Esophagus squamous epithelium (tissue), 5 donors: ENCODE data around the gene LYL1. TPM values are rescaled to one million over a fixed set of nuclear protein-coding genes. Genes with fewer than 3 reads are reported as not detected.
A peak's percentile ranks its signal among the peaks of the same experiment; 100 is the strongest.
"Not testable (repeated sequence)": the region's sequence is repeated elsewhere in the genome, so short reads cannot be mapped to it uniquely, and the experiment has no call there.

ENCODE experiments used
- DNase-seq: peaks from one replicate; lab custom pipeline; 2025; lab: John Stamatoyannopoulos, UW
- H3K27ac ChIP-seq, 4 donors: fragments of 200-600 bp; sonication (generic); one replicate each; pipeline ENCODE4 v1.5.1; 2016 to 2019; ENCODE audit warnings: mild to moderate bottlenecking in 1 of 4
- H3K27me3 ChIP-seq, 4 donors: fragments of 200-600 bp; sonication (generic); 1 replicate in 3 of 4; 2 replicates in 1 of 4; pipeline versions ENCODE4 v1.5.1 to v1.6.0; 2017 to 2021; ENCODE audit warnings: antibody characterized with exemption in 1 of 4
- H3K36me3 ChIP-seq, 3 donors: fragments of 200-600 bp; sonication (generic); one replicate each; pipeline ENCODE4 v1.5.1; 2016 to 2019
- H3K4me1 ChIP-seq, 3 donors: fragments of 200-600 bp; sonication (generic); one replicate each; pipeline ENCODE4 v1.5.1; 2017 to 2019
- H3K4me3 ChIP-seq, 4 donors: fragments of 200-600 bp; sonication (generic); 1 replicate in 3 of 4; 2 replicates in 1 of 4; pipeline ENCODE4 v1.5.1; 2016 to 2019; ENCODE audit warnings: mild to moderate bottlenecking in 2 of 4, moderate library complexity in 1 of 4
- H3K9me3 ChIP-seq, 3 donors: fragments of 200-600 bp; sonication (generic); one replicate each; pipeline ENCODE4 v1.5.1; 2016 to 2019
- CTCF ChIP-seq, 6 experiments: fragments of 450-650 bp in 4 of 6; fragments of 200-600 bp in 2 of 6; sonication (generic) in 2 of 6; IDR thresholded peaks; one replicate each; pipeline ENCODE4 v1.5.1; 2016 to 2019; ENCODE audit warnings: antibody characterized with exemption in 6 of 6, mild to moderate bottlenecking in 4 of 6, moderate library complexity in 4 of 6
- POLR2A ChIP-seq, 4 donors: fragments of 450-650 bp; IDR thresholded peaks; one replicate each; pipeline ENCODE4 v1.6.1; 2017; ENCODE audit warnings: antibody characterized with exemption in 4 of 4, mild to moderate bottlenecking in 4 of 4, moderate library complexity in 3 of 4
- WGBS, 2 donors: methylation state at CpG; one replicate each; pipeline ENCODE4 v1.1.5; 2018; 5-methylcytosine and 5-hydroxymethylcytosine counted together
- intact Hi-C: fragments of 100-400 bp; cut with DNase I; formaldehyde crosslinking; loops from one replicate; pipeline ENCODE4 v1.15.0; 2022
- total RNA-seq, 4 donors: library from RNA; depleted of rRNA; stranded (reverse); fragments of >200 nt; gene quantifications; one replicate each; pipeline ENCODE4 v1.1.0, GENCODE V29; 2016
- donor health status: DM: yes; HTN: yes; CAD: no.

Gene LYL1
- total RNA-seq, 4 donors from 2014 or later, result 2.1 to 13.0 (median 3.9) TPM

DNA sequence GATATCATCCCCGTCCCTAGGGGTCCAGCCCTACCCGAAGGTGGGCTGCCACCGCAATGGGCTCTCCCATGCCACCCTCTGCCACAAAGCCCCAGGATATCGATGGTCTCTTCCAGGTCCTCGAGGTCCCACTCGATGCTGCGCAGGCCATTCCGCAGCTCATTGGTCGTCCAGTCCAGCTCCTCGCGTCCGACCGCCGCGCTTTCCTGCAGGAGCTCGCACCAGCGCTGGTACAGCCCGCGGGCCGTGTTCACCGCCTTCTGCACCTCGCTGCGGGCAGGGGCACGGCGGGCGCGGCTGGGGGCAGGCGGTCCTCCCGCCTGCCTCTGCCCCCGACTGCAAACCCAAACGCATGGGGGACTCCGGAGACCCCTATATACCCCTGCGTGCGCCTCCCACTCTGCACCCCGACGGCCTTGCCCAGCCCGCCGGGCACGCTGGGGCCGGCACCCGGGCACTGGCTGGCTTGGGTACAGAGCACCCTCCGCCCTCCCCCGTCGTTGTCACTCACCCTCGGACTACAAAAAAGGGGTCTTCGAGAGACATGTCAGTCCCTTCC is 47.0 kb upstream of the LYL1 start:
- H3K9me3 ChIP-seq, result no peaks in the 10 kb centered on the region
- WGBS, 2 donors, result 0 to 1% methylated on average over 6 to 15 of the region's 46 CpGs
- H3K4me1 ChIP-seq, result peaks cover 11 to 45% (median 12%) of the 10 kb centered on the region in 3 donors
- intact Hi-C loops, result no loop called here
- DNase-seq, result no peak
- no peaks in the 10 kb centered on the region for H3K27me3 ChIP-seq
- peaks cover 7 to 19% (median 12%) of the 10 kb centered on the region in 3 donors for H3K36me3 ChIP-seq
- TF ChIP-seq POLR2A (IDR thresholded peaks at IDR 0.05) (peak in 1 of 4 donors; percentile 4), CTCF (IDR thresholded peaks at IDR 0.05) (no peak)
- H3K4me3 ChIP-seq, result peak overlapping the region; percentile 85 to 99 (median 94)
- H3K27ac ChIP-seq, result peak overlapping the region; percentile 96 to 100 (median 100)

GRCh38 chr19:13149173-13149627 is 46.5 kb upstream of the LYL1 start:
- H3K27ac ChIP-seq, result peak overlapping the region; percentile 96 to 100 (median 100)

GRCh38 chr19:13146763-13147563 is 44.3 kb upstream of the LYL1 start:
- Histone ChIP-seq H3K9me3 (no peaks in the 10 kb centered on the region), H3K4me3 (no peak overlapping the region), H3K27me3 (no peaks in the 10 kb centered on the region), H3K4me1 (peaks cover 11 to 43% (median 18%) of the 10 kb centered on the region in 3 donors), H3K36me3 (peaks cover 17 to 38% (median 17%) of the 10 kb centered on the region in 3 donors), H3K27ac (peak overlapping the region in 1 of 4 donors; percentile 26)
- TF ChIP-seq POLR2A (IDR thresholded peaks at IDR 0.05) (no peak), CTCF (IDR thresholded peaks at IDR 0.05) (no peak)
- no peak for DNase-seq
- WGBS, 2 donors, result 53 to 65% methylated on average over 9 to 13 of the region's 16 CpGs
- intact Hi-C loops, result no loop called here

More at GRCh38 chr19:13149173-13149627, 46.5 kb upstream of the LYL1 start:
- peak overlapping the region; percentile 85 to 99 (median 94) for H3K4me3 ChIP-seq
- intact Hi-C loops, H3K27me3 ChIP-seq, H3K9me3 ChIP-seq, DNase-seq: not testable (repeated sequence)
- H3K36me3 ChIP-seq, result peaks cover 12 to 24% (median 17%) of the 10 kb centered on the region in 3 donors
- WGBS, 2 donors, result 23 to 26% methylated on average over 14 to 16 of the region's 17 CpGs
- H3K4me1 ChIP-seq, result peaks cover 11 to 42% (median 11%) of the 10 kb centered on the region in 3 donors

- peaks cover 41 to 89% (median 45%) of the 10 kb centered on the region in 3 donors for H3K36me3 ChIP-seq
- no peak for TF ChIP-seq POLR2A (IDR thresholded peaks at IDR 0.05)
Measured at GRCh38 chr19:13139633-13140311, 37.1 kb upstream of the LYL1 start.

GRCh38 chr19:13138916-13139198 is 36.2 kb upstream of the LYL1 start:
- Histone ChIP-seq H3K27me3 (no peaks in the 10 kb centered on the region), H3K4me1 (peaks cover 0 to 14% (median 7%) of the 10 kb centered on the region in 3 donors), H3K27ac (no peak overlapping the region), H3K36me3 (peaks cover 32 to 88% (median 36%) of the 10 kb centered on the region in 3 donors), H3K9me3 (no peaks in the 10 kb centered on the region), H3K4me3 (no peak overlapping the region)
- no peak for DNase-seq
- WGBS, 2 donors, result 100% methylated on average over 1 of the region's 10 CpGs
- TF ChIP-seq POLR2A (IDR thresholded peaks at IDR 0.05) (no peak), CTCF (IDR thresholded peaks at IDR 0.05) (no peak)
- intact Hi-C loops, result no loop called here

More at GRCh38 chr19:13139633-13140311, 37.1 kb upstream of the LYL1 start:
- WGBS, 2 donors, result 55 to 78% methylated on average over 3 to 8 of the region's 11 CpGs
- no peak overlapping the region for H3K4me3 ChIP-seq
- intact Hi-C loops, result no loop called here
- no peaks in the 10 kb centered on the region for H3K27me3 ChIP-seq
- no peak for DNase-seq
- no peaks in the 10 kb centered on the region for H3K9me3 ChIP-seq
- peaks cover 0 to 14% (median 7%) of the 10 kb centered on the region in 3 donors for H3K4me1 ChIP-seq
- no peak overlapping the region for H3K27ac ChIP-seq
